Mammary epithelial cell (primary cell): Measurements from ENCODE around the gene BUD31.

ENCODE experiments used
- EZH2 ChIP-seq: IDR thresholded peaks from 2 replicates; pipeline ENCODE4 v1.6.1; 2012; ENCODE audit warnings: low read length, inconsistent platforms, borderline replicate concordance
- TF ChIP-seq, protein P1 (sequence below), 2 donors: IDR thresholded peaks in 1 of 2; conservative IDR thresholded peaks in 1 of 2; 2 replicates each; pipeline ENCODE4 v1.5.1; 2011 to 2012; ENCODE audit warnings: inconsistent platforms in 2 of 2, low read length in 2 of 2, mild to moderate bottlenecking in 2 of 2, control low read depth in 1 of 2, low read depth in 1 of 2; ENCODE audit not compliant: insufficient read depth in 1 of 2; ENCODE audit errors: extremely low read depth in 1 of 2

DNA sequence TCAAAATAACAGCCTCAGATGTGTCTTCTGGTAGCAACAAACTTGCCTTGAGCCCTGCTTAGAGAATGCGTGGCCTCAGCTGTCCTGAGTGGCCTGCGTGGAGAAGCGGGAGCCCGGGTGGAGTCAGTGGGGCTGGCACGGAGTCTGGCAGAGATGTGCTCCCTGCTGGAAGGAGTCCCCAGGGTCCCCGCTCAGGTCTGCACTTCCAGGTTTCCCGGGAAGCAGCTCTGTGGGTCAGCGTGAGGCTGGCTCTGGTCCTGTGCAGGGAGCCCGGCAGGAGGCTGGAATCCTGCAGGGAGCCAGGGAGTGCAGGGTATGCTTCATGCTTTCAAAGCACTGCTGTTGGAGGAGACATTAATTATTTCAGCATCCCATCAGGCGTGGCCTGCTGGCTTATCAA lies 40.1 kb downstream of the BUD31 start:
- TF ChIP-seq, protein P1, sequence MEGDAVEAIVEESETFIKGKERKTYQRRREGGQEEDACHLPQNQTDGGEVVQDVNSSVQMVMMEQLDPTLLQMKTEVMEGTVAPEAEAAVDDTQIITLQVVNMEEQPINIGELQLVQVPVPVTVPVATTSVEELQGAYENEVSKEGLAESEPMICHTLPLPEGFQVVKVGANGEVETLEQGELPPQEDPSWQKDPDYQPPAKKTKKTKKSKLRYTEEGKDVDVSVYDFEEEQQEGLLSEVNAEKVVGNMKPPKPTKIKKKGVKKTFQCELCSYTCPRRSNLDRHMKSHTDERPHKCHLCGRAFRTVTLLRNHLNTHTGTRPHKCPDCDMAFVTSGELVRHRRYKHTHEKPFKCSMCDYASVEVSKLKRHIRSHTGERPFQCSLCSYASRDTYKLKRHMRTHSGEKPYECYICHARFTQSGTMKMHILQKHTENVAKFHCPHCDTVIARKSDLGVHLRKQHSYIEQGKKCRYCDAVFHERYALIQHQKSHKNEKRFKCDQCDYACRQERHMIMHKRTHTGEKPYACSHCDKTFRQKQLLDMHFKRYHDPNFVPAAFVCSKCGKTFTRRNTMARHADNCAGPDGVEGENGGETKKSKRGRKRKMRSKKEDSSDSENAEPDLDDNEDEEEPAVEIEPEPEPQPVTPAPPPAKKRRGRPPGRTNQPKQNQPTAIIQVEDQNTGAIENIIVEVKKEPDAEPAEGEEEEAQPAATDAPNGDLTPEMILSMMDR (conservative IDR thresholded peaks at IDR 0.05 in 1 of 2, IDR thresholded peaks at IDR 0.05 in 1 of 2; ENCODE audit: extremely low read depth in 1 of 2, insufficient read depth in 1 of 2, low read depth in 1 of 2, low read length in 2 of 2) = no peak
- no peak for TF ChIP-seq EZH2
